Posterior cingulate gyrus (tissue), 11 donors: Measurements from ENCODE around the gene ACOT8.
A peak's percentile ranks its signal among the peaks of the same experiment; 100 is the strongest.
"Not testable (repeated sequence)": the region's sequence is repeated elsewhere in the genome, so short reads cannot be mapped to it uniquely, and the experiment has no call there.

ENCODE experiments used
- DNase-seq, 10 donors: peaks; one replicate each; pipeline versions ENCODE4 v3.0.0 to v3.0.0-alpha.2; 2020 to 2021; ENCODE audit warnings: mixed read lengths in 3 of 10
- intact Hi-C: fragments of 100-400 bp; cut with DNase I; formaldehyde crosslinking; loops from one replicate; pipeline ENCODE4 v1.15.1; 2023

Gene ACOT8

GRCh38 chr20:45812157-45813005, 44.8 kb downstream of the ACOT8 start, which contains the start of gene UBE2C:
UBE2C (plus strand) TSS chr20:45812644; CDS start chr20:45812696, 52 bp downstream.
- peak; percentile 95 to 100 (median 98) for DNase-seq
- intact Hi-C loops: loop anchor here (2.0 kb wide), 1 partner anchor 78 kb away; the partner anchor contains the start of genes CTSA and NEURL2

GRCh38 chr20:45810191-45810970, 46.8 kb downstream of the ACOT8 start:
- intact Hi-C loops: no loop called here
- no peak for DNase-seq

- DNase-seq: no peak
- intact Hi-C loops: no loop called here
Measured at GRCh38 chr20:45801851-45802250, 55.3 kb downstream of the ACOT8 start.

GRCh38 chr20:45798935-45799642, 58.1 kb downstream of the ACOT8 start:
- DNase-seq: peak in 6 of 10 donors; percentile 30 to 87 (median 48)
- intact Hi-C loops: loop anchor here (10.0 kb wide), 1 partner anchor 136 kb away; the partner anchor contains the start of gene PCIF1

GRCh38 chr20:45797955-45798354, 59.2 kb downstream of the ACOT8 start:
- not testable (repeated sequence) for DNase-seq
- intact Hi-C loops: loop anchor here (10.0 kb wide), 1 partner anchor 137 kb away; the partner anchor contains the start of gene PCIF1

- intact Hi-C loops: loop anchor here (10.0 kb wide), 1 partner anchor 137 kb away; the partner anchor contains the start of gene PCIF1
- DNase-seq: not testable (repeated sequence)
Measured at GRCh38 chr20:45797510-45797909, 59.7 kb downstream of the ACOT8 start.

GRCh38 chr20:45796337-45797065, 60.7 kb downstream of the ACOT8 start:
- intact Hi-C loops: loop anchor here (10.0 kb wide), 1 partner anchor 138 kb away; the partner anchor contains the start of gene PCIF1
- no peak for DNase-seq

GRCh38 chr20:45792317-45793118, 64.7 kb downstream of the ACOT8 start:
- no peak for DNase-seq
- intact Hi-C loops: loop anchor here (10.0 kb wide), 1 partner anchor 142 kb away; the partner anchor contains the start of gene PCIF1
